Activated CD4-positive, CD25-positive, alpha-beta regulatory T cell treated with anti-CD3 and anti-CD28 coated beads, Interleukin-2, amount 50 U/mL, for 24 hours (primary cell): ENCODE measurements around the gene SH2B2.
"Not testable (repeated sequence)": the region's sequence is repeated elsewhere in the genome, so short reads cannot be mapped to it uniquely, and the experiment has no call there.

Source experiments
- ATAC-seq, 2 donors: fragments of 150-1000 bp; cut with Tn5 transposase; one replicate each; pipeline ENCODE4 v1.10.0; 2021; ENCODE audit warnings: mild to moderate bottlenecking in 1 of 2, moderate library complexity in 1 of 2

Gene SH2B2

GRCh38 chr7:102287111-102287980 is 678 bp downstream of the SH2B2 start:
- ATAC-seq: peak in 1 of 2 donors; percentile 35

- no peak for ATAC-seq
These were observed 1.3 kb downstream of the SH2B2 start for GRCh38 chr7:102287981-102288278.

DNA sequence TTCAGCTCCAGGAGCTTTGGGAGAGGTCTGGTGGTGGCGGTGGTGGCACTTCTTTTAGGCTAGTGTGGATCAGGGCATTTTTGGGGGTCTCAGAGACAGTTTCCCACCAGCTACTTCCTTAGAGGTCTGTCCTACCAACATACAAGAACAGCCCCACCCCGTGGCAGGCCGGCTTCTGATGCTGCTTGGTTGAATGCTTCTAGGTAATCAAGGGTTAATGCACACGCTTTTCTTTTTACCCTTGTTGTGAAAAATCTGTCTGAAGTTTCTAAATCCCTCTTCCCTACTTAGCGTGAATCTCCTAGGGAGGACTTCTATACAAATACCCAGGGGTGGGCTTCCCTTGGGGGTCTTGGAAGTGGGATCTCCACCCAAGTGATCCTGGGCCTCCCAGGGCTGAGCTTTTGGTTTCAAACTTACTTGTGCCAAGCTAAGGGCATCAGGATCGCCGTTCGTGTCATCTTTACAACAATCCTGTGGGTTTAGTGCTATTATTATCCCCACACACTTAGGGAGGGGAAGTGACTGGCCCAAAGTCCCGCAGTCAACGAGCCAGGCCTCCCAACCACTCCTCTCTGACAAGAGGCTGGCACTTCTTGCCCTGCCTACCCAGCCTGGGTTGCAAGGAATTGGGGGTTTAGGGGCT is 1.7 kb downstream of the SH2B2 start:
- no peak for ATAC-seq

- no peak for ATAC-seq
These were observed 2.4 kb downstream of the SH2B2 start for GRCh38 chr7:102289057-102289456.

- peak; percentile 46 to 55 for ATAC-seq
These were observed 4.6 kb downstream of the SH2B2 start for GRCh38 chr7:102291056-102291915.

GRCh38 chr7:102291916-102292267 is 5.2 kb downstream of the SH2B2 start:
- ATAC-seq: no peak

DNA sequence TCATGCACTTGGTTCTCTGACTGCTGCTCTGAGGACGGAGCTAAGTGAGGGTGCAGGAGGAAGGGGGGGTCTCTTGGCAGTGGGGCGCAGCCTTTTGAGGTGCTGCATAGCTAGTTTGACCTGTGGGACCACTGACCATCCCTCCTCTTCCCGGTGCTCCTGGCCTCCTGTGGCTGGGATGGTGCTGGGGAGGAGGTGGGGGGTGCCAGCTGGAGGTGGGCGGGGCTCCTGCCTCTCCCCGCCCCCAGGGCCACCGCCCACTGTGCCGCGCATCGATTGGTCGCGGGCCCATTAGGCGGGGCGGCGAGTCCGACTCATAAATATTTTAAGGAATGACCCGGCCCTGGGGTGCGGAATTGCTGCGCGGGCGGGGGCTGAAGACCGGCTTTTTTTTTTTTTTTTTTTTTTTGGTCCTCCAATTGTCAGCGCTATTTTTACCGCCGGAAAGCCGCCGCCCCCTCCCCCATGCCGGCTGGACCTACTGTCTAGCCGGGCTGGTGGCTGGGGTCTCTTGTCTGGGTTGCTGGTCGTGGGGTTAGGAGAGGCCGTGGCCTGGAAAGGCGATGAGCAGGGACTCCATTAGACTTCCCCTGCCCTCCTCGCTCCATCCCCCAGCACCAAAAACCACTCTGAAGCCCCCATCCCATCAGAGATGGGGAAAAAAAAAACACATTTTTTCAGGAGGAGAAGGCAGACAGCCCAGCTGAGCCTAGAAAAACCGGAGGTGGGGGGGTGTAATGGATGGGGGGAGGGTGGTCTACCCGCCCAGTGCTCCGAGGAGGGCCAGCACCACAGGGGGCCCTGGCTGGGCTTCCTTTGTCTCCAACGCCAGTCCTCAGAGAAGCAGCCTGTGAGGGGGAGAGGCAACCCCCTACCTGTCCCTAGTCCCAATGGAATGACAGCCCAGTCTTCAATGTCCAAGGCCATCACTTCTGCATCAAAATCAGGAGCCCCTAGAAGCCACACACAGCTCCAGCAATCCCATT is 6.4 kb downstream of the SH2B2 start:
- no peak for ATAC-seq

DNA sequence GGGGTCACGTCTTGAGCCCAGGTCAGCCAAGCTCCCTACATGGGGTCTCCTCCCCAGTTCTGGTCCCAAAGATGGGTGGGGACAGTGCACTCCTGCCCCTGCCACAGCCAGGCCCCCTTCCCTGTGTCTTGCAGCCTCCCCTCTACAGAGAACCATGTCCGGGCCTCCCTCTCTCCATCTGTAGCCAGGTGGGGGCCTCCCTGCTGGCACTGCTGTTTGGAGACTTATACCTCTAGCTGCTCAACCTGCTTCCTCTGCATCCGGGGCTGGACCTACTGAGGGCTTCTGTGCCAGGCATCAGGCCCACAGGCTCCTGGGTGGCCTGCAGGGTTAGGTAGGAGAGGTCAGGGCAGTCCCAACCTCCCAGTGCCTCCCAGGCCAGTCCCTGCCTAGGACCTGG is 7.9 kb downstream of the SH2B2 start:
- ATAC-seq: no peak

GRCh38 chr7:102295346-102296178 is 8.9 kb downstream of the SH2B2 start:
- ATAC-seq: no peak

- no peak for ATAC-seq
These were observed 9.4 kb downstream of the SH2B2 start for GRCh38 chr7:102296179-102296438.

DNA sequence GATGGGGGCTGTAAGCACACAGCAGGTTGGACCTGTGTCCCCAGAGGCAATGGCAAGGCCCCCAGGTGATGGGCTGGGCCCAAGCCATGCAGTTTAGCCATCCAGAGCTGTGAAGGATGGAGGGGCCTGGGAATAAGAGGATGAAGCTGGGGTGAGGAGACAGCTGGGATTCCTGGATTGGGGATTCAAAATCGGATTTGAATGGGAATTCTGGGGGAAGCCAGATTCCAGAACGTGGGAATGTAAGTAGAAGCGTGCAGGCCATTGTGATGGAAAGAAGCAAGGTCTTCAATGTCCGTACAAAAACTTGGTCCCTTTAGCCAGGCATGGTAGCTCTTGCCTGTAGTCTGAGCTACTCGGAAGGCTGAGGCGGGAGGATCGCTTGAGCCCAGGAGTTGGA is 9.8 kb downstream of the SH2B2 start:
- no peak for ATAC-seq

GRCh38 chr7:102297487-102298218 is 11.0 kb downstream of the SH2B2 start:
- ATAC-seq: no peak

DNA sequence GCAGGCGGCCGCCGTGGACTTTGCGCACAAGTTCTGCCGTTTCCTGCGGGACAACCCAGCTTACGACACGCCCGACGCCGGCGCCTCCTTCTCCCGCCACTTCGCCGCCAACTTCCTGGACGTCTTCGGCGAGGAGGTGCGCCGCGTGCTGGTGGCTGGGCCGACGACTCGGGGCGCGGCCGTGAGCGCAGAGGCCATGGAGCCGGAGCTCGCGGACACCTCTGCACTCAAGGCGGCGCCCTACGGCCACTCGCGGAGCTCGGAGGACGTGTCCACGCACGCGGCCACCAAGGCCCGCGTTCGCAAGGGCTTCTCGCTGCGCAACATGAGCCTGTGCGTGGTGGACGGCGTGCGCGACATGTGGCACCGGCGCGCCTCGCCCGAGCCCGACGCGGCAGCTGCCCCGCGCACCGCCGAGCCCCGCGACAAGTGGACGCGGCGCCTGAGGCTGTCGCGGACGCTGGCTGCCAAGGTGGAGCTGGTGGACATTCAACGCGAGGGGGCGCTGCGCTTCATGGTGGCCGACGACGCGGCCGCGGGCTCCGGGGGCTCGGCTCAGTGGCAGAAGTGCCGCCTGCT is 14.1 kb downstream of the SH2B2 start:
- no peak for ATAC-seq

DNA sequence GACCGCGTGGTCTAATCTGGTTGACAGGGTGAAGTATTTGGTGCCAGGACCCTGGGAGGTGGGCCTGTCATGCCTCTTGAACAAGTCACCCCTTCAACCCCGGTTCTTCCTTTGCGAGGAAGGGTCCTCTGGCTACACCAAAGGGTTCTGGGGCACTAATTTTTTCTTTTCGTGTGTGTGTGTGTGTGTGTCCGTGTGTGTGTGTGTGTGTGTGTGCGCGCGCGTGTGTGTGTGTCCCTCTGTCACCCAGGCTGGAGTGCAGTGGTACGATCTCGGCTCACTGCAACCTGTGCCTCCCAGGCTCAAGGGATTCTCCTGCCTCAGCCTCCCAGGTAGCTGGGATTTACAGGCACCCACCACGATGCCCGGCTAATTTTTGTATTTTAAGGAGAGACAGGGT is 14.7 kb downstream of the SH2B2 start:
- ATAC-seq: not testable (repeated sequence)

- no peak for ATAC-seq
These were observed 15.4 kb downstream of the SH2B2 start for GRCh38 chr7:102302025-102302424.

GRCh38 chr7:102303669-102304422 is 17.2 kb downstream of the SH2B2 start:
- no peak for ATAC-seq

DNA sequence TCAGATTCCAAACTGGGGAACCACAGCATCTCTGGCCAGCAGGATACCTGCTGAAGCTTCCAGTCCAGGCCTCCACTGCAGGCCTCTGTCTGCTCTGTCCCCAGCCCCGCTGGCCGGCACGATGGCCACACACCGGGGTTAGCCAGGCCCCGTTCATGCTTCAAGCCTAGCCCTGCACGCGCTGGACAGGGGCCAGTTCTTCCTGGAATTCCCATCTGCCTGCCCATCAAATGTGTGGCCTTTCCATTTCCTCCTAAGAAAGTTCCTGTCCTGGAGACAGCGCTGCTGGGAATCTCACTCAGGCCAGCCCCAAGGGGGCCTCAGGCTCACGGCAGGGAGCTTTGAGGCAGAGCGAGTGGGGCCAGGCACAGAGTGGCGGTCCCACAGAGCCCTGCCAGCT is 18.0 kb downstream of the SH2B2 start:
- ATAC-seq: no peak

GRCh38 chr7:102305414-102306268 is 19.0 kb downstream of the SH2B2 start:
- ATAC-seq: no peak
